Measurements from ENCODE around the gene MAB21L2.
"Not testable (repeated sequence)": the region's sequence is repeated elsewhere in the genome, so short reads cannot be mapped to it uniquely, and the experiment has no call there.

MAB21L2 gene

DNA sequence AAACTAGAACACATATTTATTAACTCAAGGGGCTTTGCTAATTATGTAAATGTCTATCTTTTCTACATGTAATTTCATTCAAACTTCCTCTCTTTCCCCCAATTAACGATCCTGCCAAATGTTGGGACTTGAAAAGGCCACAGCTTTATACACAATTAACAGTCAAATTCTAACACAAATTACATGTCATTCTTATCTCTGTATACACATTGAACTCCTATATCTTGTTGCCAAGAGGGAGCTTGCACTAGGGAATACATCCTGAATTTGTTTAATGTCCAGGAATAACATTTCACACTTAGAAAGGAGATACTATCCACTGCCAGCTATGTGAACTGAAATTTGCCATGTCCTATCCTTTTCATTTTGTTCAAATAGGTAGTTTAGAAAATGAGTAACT lies 38.9 kb upstream of the MAB21L2 start:
- DNase-seq (ENCODE audit: low read depth): no peak
- H3K4me3 ChIP-seq (ENCODE audit: low read depth, low read length): no peak overlapping the region
- TF ChIP-seq, protein P1, sequence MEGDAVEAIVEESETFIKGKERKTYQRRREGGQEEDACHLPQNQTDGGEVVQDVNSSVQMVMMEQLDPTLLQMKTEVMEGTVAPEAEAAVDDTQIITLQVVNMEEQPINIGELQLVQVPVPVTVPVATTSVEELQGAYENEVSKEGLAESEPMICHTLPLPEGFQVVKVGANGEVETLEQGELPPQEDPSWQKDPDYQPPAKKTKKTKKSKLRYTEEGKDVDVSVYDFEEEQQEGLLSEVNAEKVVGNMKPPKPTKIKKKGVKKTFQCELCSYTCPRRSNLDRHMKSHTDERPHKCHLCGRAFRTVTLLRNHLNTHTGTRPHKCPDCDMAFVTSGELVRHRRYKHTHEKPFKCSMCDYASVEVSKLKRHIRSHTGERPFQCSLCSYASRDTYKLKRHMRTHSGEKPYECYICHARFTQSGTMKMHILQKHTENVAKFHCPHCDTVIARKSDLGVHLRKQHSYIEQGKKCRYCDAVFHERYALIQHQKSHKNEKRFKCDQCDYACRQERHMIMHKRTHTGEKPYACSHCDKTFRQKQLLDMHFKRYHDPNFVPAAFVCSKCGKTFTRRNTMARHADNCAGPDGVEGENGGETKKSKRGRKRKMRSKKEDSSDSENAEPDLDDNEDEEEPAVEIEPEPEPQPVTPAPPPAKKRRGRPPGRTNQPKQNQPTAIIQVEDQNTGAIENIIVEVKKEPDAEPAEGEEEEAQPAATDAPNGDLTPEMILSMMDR (IDR thresholded peaks at IDR 0.05; ENCODE audit: insufficient read depth, low read depth, low read length, missing control alignments): no peak

DNA sequence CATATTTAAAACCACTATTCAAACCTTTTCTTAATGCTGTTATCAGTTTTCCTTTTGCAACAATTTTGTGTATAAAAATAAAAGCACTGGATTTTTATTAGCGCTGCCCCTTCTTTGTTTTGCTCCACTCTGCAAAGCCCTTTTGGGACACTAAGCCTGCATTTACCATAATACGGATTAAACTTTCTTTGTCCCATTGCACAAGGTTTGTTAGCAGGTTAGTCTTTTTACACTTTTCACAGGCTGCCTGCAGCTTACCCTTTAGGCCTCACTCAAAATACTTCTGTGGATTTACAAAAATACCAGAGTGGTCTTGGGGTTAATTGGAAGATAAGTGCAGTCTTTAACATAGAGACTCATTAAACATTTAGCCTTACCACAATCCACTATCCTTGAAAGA lies 35.7 kb upstream of the MAB21L2 start:
- no peak for DNase-seq (ENCODE audit: low read depth)
- H3K4me3 ChIP-seq (ENCODE audit: low read depth, low read length): no peak overlapping the region
- TF ChIP-seq, protein P1 (IDR thresholded peaks at IDR 0.05; ENCODE audit: insufficient read depth, low read depth, low read length, missing control alignments): no peak

DNA sequence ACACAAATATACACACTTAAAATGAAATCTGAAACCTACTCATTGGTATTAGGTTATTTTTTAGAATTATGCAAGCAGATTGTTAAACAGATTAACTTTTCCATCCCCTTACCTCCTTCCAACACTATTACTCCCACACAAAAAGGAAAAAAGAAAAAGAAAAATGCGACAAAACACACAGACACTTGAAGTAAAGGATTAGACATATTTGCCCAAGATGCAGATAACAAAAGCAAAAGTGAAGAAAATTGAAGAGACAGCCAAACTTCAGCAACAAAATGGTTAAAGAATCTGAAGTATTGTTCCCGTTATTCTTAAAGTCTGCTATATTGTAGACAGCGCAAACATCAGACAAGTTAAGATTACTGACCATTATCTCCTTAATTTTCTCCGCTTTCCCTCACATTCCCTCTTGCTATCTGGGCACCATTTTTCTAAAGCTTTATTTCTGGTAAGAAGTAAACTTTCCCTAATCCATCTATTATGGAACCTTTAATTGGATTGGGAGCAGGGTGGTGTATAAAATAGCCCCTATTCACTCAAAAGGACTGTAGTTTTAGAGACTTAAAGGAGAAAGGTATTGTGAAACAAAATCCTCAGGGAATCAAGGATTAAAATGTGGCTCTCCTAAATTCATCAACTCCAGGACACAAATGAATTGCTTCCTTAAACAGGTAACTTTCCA lies 34.7 kb upstream of the MAB21L2 start:
- TF ChIP-seq, protein P1 (IDR thresholded peaks at IDR 0.05; ENCODE audit: insufficient read depth, low read depth, low read length, missing control alignments): no peak
- H3K4me3 ChIP-seq (ENCODE audit: low read depth, low read length): no peak overlapping the region
- DNase-seq (ENCODE audit: low read depth): no peak

DNA sequence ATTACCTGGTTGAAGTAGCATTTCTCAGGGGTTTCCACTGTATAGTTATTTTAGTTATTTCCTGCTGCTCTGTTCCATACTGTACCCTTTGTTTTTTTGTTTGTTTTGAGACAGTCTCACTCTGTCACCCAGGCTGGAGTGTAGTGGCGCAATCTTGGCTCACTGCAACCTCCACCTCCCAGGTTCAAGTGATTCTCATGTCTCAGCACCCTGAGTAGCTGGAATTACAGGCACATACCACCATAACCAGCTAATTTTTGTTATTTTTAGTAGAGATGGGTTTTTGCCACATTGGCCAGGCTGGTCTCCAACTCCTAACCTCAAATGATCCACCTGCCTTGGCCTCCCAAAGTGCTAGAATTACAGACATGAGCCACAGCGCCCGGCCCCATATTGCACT lies 24.1 kb upstream of the MAB21L2 start:
- not testable (repeated sequence) for DNase-seq (ENCODE audit: low read depth)

DNA sequence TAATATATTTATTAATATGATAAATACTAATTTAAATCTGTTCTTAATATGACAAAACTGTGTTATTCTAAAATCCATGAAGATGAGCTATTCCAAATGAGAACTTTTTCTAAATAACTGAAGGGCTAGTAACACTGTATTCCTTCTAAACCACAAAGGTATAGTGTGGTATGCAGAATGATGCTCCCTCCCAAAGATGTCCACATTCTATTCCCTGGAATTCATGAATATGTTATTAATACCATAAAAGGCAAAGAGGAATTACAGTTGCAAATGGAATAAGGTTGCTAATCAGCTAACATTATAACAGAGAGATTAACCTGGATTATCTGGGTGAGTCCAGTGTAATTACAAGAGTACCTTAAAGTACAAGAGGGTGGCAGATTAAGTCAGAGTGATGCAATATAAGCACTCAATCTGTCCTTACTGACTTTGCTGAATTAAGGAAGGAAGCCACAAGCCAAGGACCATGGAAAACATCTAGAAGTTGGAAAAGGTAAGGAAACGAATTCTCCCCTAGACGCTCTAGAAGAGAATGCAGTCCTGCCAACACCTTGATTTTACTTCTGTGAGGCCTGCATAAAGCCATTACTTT lies 20.7 kb upstream of the MAB21L2 start:
- TF ChIP-seq, protein P1 (IDR thresholded peaks at IDR 0.05; ENCODE audit: insufficient read depth, low read depth, low read length, missing control alignments): no peak
- H3K4me3 ChIP-seq (ENCODE audit: low read depth, low read length): no peak overlapping the region
- no peak for DNase-seq (ENCODE audit: low read depth)

More for the DNA sequence above, 24.1 kb upstream of the MAB21L2 start:
- not testable (repeated sequence) for H3K4me3 ChIP-seq (ENCODE audit: low read depth, low read length)

DNA sequence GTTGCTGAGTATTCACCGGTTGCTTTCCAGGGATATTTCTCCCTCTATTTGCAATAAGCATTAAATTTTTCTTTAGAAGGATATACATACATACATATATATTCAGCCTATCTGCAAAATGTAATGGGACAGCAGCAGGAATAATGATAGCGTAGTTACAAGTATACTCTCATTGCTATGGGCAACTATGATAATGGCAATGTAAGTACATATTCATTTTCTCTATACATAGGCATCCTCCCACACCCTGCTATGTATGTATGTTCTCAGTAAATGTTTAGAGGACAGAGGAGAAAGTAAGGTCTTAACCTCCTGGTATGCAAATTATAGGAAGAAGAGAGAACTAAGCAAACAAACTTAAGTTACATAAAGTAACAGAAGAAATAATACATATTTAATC lies 19.7 kb upstream of the MAB21L2 start:
- TF ChIP-seq, protein P1 (IDR thresholded peaks at IDR 0.05; ENCODE audit: insufficient read depth, low read depth, low read length, missing control alignments): no peak
- DNase-seq (ENCODE audit: low read depth): no peak
- no peak overlapping the region for H3K4me3 ChIP-seq (ENCODE audit: low read depth, low read length)

DNA sequence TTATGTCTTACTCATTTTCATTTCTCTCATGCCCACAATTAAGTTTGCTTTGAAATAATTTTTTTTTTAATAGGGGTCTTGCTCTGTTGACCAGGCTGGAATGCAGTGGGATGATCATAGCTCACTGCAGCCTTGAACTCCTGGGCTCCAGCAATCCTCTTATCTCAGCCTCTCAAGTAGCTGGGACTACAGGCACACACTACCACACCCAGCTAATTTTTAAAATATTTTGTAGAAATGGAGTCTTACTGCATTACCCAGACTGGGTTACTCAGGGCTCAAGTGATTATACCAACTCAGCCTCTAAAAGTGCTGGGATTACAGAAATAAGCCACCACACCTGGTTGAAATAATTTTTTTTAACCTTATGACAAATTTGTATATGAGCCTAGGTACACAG lies 19.2 kb upstream of the MAB21L2 start:
- TF ChIP-seq, protein P1 (IDR thresholded peaks at IDR 0.05; ENCODE audit: insufficient read depth, low read depth, low read length, missing control alignments): no peak
- no peak overlapping the region for H3K4me3 ChIP-seq (ENCODE audit: low read depth, low read length)
- no peak for DNase-seq (ENCODE audit: low read depth)

DNA sequence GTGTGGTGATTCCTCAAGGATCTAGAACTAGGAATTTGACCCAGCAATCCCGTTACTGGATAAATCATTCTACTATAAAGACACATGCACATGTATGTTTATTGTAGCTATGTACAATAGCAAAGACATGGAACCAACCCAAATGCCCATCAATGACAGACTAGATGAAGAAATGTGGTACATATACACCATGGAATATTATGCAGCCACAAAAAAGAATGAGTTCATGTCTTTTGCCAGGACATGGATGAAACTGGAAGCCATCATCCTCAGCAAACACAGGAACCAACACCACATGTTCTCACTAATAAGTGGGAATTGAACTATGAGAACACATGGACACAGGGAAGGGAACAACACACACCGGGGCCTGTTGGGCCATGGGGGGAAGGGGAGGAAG lies 17.0 kb upstream of the MAB21L2 start:
- H3K4me3 ChIP-seq (ENCODE audit: low read depth, low read length); DNase-seq (ENCODE audit: low read depth): not testable (repeated sequence)

Measured in GM12865 (cell line).